Epithelial cell of prostate (primary cell): ENCODE measurements around the gene TM6SF1.
"Not testable (repeated sequence)": the region's sequence is repeated elsewhere in the genome, so short reads cannot be mapped to it uniquely, and the experiment has no call there.

Experiments
- DNase-seq: peaks from one replicate; pipeline ENCODE4 v3.0.0-alpha.2; 2011; ENCODE audit warnings: low read depth, low spot score
- H3K27ac ChIP-seq: fragments of 450-650 bp; 2 replicates; pipeline ENCODE4 v1.5.1; 2017; ENCODE audit warnings: mild to moderate bottlenecking

TM6SF1 gene

DNA sequence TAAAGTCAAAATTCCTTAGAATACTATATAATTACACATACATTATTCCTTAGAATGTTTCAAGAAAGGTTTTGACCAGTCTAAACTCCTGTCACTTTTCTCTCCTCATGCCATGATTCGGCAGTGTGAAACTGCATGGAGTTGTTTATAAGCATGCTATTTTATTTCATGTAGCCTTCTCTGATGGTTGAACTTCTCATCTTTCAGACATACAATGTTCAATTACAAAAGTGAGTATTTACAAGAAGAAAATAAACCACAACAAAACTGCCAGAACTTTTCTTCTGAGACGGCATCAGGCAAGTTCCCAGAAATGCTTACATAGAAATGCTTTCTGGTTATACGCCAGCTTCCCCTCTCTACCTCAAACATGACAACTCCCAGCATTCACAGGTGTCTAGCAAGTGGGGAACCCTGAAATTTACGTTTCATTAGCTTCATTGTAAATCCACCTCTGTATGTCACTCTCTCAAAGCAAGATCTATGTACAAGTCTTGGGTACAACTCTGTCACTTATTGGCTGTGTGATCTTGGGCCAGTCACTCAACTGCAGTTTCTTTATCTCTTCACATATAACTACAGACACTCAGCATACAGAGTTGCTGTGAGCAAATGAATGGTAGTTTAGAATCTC, 57.4 kb downstream of the TM6SF1 start:
- no peak for DNase-seq
- peak overlapping the region; percentile 41 for H3K27ac ChIP-seq

GRCh38 chr15:83166218-83166617, 58.8 kb downstream of the TM6SF1 start:
- no peak overlapping the region for H3K27ac ChIP-seq
- no peak for DNase-seq

- no peak for DNase-seq
- H3K27ac ChIP-seq = no peak overlapping the region
Measured at GRCh38 chr15:83166830-83167229, 59.4 kb downstream of the TM6SF1 start.

GRCh38 chr15:83169576-83169975, 62.1 kb downstream of the TM6SF1 start:
- not testable (repeated sequence) for DNase-seq, H3K27ac ChIP-seq

DNA sequence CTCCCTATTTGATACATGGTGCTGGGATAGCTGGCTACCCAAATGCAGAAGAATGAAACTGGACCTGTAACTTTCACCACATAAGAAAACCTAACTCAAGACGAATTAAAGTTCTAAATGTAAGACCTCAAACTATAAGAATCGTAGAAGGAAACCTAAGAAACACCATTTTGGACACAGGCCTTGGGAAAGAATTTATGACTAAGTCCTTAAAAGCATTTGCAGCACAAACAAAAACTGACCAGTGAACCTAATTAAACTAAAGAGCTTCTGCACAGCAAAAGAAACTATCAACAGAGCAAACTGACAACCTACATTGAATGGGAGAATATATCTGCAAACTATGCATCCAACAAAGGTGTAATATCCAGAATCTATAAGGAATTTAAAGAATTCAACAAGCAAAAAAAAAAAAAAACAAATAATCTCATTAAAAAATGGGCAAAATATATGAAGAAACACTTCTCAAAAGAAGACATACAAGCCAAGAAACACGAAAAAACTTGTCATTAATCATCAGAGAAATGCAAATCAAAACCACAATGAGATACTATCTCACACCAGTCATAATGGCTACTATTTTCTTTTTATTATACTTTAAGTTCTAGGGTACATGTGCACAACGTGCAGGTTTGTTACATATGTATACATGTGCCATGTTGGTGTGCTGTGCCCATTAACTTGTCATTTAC, 63.2 kb downstream of the TM6SF1 start:
- DNase-seq = no peak

GRCh38 chr15:83174891-83175290, 67.4 kb downstream of the TM6SF1 start:
- no peak overlapping the region for H3K27ac ChIP-seq
- DNase-seq = no peak

More for the DNA sequence above, 63.2 kb downstream of the TM6SF1 start:
- H3K27ac ChIP-seq = no peak overlapping the region

GRCh38 chr15:83178390-83178789, 70.9 kb downstream of the TM6SF1 start:
- H3K27ac ChIP-seq = no peak overlapping the region
- no peak for DNase-seq

GRCh38 chr15:83178869-83179325, 71.5 kb downstream of the TM6SF1 start:
- H3K27ac ChIP-seq = no peak overlapping the region
- DNase-seq = no peak

DNA sequence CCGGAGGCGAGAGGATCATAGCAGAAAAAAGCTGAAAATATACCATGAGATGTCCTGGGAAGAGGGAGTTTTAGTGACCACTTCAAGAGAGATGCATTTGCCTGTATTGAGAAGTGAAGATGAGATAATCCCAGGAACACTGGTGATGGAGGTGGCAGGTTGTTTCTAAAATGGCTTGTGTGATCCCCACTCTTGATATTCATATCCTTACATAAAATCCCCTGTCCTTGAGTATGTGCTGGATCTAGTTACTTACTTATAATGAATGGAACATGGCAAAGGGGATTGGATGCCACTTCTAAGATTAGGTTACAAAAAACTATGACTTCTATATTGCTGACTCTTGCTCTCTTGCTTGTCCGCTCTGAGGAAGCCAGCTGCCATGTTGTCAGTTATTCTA, 78.1 kb downstream of the TM6SF1 start:
- DNase-seq = no peak
- no peak overlapping the region for H3K27ac ChIP-seq
